WI38 (cell line): ENCODE data around the gene WNT5B.

Experiments
- H3K4me3 ChIP-seq: 2 replicates; pipeline ENCODE4 v1.5.1; 2011; ENCODE audit warnings: low read depth, mild to moderate bottlenecking, control low read depth, low read length
- TF ChIP-seq, protein P1 (sequence below): IDR thresholded peaks from 2 replicates; pipeline ENCODE4 v1.5.1; 2012; ENCODE audit warnings: low read depth, mild to moderate bottlenecking, control low read depth, low read length

Gene WNT5B

DNA sequence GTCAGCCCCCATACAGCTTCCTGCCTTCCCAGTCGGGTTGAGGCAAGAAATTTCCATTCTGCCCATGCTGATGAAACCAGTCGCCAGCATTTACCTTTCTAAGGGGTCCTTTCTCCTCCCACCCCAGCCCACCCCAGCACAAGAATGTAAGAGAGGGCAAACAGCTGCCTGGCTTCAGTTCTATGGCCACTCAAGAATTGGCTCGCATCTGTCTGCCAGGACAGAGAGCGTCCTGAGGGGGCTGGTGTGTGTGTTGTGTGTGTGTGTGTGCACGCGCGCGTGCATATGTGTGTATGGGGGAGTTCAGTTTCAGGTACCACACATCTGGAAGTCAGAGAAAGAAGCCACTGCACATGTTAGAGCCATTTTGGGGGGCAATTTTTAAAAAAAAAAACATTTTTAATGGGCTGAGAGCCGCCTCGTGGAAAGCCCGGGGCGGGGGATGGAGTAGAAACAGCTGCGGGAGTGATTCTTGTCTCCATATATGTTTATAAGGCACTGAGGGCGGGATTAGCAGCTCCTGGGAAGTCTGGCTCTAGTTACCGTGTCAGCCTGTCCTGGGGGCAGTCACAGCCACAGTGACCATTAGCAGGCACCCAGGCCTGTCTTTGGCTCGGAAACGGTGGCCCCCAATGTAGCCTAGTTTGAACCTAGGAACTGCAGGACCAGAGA lies at the start of gene WNT5B:
TSS of gene WNT5B (plus strand) at position 566 of the 672 bp plus-strand sequence. CDS start 2,124 bp downstream, outside the sequence.
- TF ChIP-seq, protein P1, sequence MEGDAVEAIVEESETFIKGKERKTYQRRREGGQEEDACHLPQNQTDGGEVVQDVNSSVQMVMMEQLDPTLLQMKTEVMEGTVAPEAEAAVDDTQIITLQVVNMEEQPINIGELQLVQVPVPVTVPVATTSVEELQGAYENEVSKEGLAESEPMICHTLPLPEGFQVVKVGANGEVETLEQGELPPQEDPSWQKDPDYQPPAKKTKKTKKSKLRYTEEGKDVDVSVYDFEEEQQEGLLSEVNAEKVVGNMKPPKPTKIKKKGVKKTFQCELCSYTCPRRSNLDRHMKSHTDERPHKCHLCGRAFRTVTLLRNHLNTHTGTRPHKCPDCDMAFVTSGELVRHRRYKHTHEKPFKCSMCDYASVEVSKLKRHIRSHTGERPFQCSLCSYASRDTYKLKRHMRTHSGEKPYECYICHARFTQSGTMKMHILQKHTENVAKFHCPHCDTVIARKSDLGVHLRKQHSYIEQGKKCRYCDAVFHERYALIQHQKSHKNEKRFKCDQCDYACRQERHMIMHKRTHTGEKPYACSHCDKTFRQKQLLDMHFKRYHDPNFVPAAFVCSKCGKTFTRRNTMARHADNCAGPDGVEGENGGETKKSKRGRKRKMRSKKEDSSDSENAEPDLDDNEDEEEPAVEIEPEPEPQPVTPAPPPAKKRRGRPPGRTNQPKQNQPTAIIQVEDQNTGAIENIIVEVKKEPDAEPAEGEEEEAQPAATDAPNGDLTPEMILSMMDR, result no peak
- no peak within 1 kb of the TSS for H3K4me3 ChIP-seq

DNA sequence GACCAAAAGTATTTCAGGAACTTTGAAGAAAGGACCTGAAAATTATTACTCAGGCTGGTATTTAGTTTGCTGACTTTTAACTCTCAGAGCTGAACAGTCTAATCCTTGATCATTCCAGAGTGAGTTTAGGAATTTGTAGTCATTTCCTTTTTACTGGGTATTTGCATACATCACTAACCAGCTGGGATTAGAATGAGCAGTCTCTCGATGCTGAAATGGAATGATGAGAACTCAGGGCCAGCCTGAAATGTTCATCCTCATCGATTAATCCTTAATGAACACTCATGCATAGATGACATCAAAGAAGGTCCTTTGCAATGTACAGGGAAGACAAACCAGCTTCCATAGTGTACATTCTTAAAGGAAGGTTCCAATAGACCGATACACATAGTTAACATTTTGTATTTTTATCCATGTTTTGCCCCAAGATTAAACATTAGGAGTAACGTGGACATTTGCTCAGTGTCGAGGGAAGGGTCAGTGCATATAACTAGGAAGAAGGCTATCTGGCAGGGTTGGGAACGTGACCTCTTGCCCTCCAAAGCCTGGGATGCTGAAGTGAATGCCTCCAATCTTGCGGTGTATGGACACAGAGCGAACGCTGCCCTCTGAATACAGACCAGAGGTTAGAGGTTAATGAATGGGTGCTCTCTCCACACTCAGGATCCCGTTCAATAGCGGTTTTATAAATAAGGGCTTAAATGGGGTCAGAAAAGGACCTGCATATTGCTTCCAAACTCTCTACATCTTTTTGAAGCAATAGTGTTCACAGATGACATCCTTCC lies 49.2 kb upstream of the WNT5B start:
- TF ChIP-seq, protein P1, result no peak
- H3K4me3 ChIP-seq, result no peak overlapping the region

DNA sequence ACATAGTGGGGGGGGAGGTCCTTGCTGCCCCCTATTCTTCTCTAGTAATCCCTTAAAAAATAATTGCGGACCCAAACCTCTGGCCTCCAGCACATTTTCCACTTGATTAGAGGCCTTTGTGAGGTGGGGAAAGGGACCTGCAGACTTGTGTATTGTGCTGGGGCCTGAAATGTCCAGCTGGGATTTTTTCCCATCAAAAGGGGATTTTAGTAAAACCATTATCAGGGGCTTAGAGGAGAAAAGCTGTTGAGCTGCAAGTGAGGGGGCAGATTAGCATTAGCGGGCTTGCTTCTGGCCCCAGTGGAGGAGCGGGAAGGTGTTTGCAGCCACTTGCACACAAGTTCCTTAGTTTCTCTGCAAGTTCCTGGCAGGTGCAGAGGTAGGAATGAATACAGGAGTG lies 48.5 kb upstream of the WNT5B start:
- TF ChIP-seq, protein P1, result no peak

DNA sequence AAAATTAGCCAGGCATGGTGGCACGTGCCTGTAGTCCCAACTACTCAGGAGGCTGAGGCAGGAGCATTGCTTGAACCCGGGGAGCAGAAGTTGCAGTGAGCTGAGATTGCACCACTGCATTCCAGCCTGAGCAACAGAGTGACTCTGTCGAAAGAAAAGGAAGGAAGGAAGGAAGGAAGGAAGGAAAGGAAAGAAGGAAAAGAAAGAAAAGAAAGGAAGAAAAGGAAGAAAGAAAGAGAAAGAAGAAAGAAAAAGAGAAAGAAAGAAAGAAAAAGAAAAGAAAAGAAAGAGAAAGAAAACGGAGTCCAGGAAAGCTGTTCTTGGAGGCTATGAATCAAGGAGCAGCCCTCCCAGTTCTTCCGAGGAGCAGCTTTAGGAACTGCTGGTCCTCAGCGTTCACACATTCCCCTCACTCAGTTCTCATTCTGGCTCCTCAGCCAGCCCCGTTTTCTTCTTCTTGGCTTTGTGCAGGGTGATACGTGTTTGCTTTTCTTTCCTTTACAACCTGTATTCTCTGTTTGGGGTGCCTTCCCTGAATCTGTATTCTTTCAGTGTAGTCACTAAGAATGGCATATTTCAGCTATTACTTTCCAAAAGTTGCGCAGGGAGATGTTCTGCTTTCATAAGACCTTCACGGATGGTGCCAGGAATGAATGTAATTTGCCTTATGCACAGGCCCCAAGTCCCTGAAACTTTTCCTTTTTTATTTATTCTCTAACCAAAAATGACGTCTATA lies 46.9 kb upstream of the WNT5B start:
- no peak overlapping the region for H3K4me3 ChIP-seq
- TF ChIP-seq, protein P1, result no peak

More for the DNA sequence above, 48.5 kb upstream of the WNT5B start:
- no peak overlapping the region for H3K4me3 ChIP-seq

DNA sequence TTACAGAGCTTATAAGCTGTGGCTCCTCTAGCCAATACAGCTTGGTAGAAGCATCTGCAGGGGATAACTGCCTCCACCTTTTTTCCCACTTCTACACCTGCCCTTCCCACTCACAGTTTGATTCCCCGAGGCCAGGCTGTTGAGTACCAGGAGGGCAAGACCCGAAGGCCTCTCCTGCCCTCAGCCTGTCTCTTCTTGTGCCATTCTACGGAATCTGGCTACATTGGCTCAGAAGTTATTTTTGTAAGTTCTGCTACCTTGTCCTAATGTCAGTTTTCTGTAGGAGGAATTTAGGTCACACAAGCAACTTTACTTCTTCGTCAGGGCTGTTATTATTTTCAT lies 46.4 kb upstream of the WNT5B start:
- no peak overlapping the region for H3K4me3 ChIP-seq
- TF ChIP-seq, protein P1, result no peak

DNA sequence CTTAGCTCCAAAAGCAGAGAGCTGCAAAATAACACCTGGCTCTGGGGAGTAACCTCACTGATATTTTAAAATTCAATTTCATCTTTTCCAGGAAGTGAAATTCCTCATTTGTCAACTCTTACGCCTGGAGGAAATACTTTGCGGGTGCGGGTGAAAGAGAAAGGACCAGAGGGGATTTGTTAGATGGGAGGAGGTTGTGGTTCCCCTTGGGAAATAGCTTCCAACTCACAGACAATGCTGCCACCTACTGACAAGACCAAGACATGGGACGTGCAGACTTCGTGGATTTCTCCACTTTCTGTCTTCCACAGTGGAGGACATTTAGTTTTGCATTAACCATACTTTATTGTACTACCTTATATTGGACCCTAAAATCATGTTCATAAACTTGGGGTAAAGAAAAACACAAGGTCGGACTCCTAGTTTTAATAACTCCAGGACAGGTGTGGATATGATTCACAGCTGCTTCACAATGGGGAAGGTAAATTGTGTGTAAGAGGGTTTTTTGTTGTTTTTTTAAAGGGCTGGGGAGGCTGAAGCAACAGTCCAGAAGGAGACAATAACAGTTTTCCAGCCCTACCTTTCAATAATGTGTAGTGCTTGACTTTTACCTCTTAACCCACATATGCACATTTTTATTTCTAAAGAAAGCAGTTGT lies 45.5 kb upstream of the WNT5B start:
- TF ChIP-seq, protein P1, result peak; percentile 74
- H3K4me3 ChIP-seq, result peak overlapping the region; percentile 28; the same call in 1 of the 2 replicates
